HepG2 (cell line): ENCODE data around the gene APOBEC3H. TPM values are rescaled to one million over a fixed set of nuclear protein-coding genes. Genes with fewer than 3 reads are reported as not detected.
A peak's percentile ranks its signal among the peaks of the same experiment; 100 is the strongest.

ENCODE experiments used
- CBFB ChIP-seq: sonication (generic); formaldehyde crosslinking; IDR thresholded peaks from 2 replicates; pipeline ENCODE4 v1.4.0; 2020; ENCODE audit warnings: missing genetic modification reagents
- DNMT3B ChIP-seq: conservative IDR thresholded peaks from 2 replicates; pipeline ENCODE4 v1.6.1; 2016; ENCODE audit warnings: missing biosample characterization, control low read depth
- ETV5 ChIP-seq: IDR thresholded peaks from 2 replicates; pipeline ENCODE4 v1.6.1; 2018; ENCODE audit warnings: missing biosample characterization, missing genetic modification reagents, inconsistent platforms, borderline replicate concordance
- HNRNPLL ChIP-seq: fragments of 200-400 bp; formaldehyde crosslinking; IDR thresholded peaks from 2 replicates; pipeline ENCODE4 v1.6.1; 2017; ENCODE audit warnings: mild to moderate bottlenecking, low read depth, low read length; ENCODE audit not compliant: poor library complexity, severe bottlenecking
- KDM2A ChIP-seq: sonication (generic); formaldehyde crosslinking; IDR thresholded peaks from 2 replicates; pipeline ENCODE4 v1.4.0; 2020; ENCODE audit warnings: low read depth, missing genetic modification reagents, borderline replicate concordance
- KDM6A ChIP-seq: IDR thresholded peaks from 2 replicates; pipeline ENCODE4 v1.6.1; 2016; ENCODE audit warnings: low read depth
- MBD4 ChIP-seq: IDR thresholded peaks from 2 replicates; pipeline ENCODE4 v1.6.1; 2012; ENCODE audit warnings: low read length, inconsistent platforms, borderline replicate concordance
- MYC ChIP-seq: sonication (generic); formaldehyde crosslinking; IDR thresholded peaks from 2 replicates; pipeline ENCODE4 v1.9.0; 2021; ENCODE audit warnings: missing genetic modification reagents, borderline replicate concordance
- RAD51 ChIP-seq: fragments of 450-650 bp; IDR thresholded peaks from 2 replicates; pipeline ENCODE4 v1.6.1; 2016; ENCODE audit warnings: borderline replicate concordance
- SIX4 ChIP-seq: sonication (generic); formaldehyde crosslinking; IDR thresholded peaks from 2 replicates; pipeline ENCODE4 v1.4.0; 2020; ENCODE audit warnings: missing genetic modification reagents
- SOX6 ChIP-seq, 2 experiments: fragments of 450-650 bp in 1 of 2; sonication (generic) in 1 of 2; formaldehyde crosslinking in 1 of 2; IDR thresholded peaks; 2 replicates each; pipeline versions ENCODE4 v1.4.0 to v1.6.1; 2017 to 2020; ENCODE audit warnings: antibody characterized with exemption in 1 of 2, mild to moderate bottlenecking in 1 of 2, missing genetic modification reagents in 1 of 2
- ZBTB43 ChIP-seq: sonication (generic); formaldehyde crosslinking; conservative IDR thresholded peaks from 2 replicates; pipeline ENCODE4 v1.4.0; 2020; ENCODE audit warnings: missing genetic modification reagents
- ZMYM2 ChIP-seq: sonication (generic); formaldehyde crosslinking; IDR thresholded peaks from 2 replicates; pipeline ENCODE4 v1.8.0; 2022; ENCODE audit warnings: mild to moderate bottlenecking, missing genetic modification reagents
- ZNF10 ChIP-seq: sonication (generic); formaldehyde crosslinking; IDR thresholded peaks from 2 replicates; pipeline ENCODE4 v1.4.0; 2020; ENCODE audit warnings: mild to moderate bottlenecking, low read depth, missing genetic modification reagents, borderline replicate concordance
- ZNF224 ChIP-seq: sonication (generic); formaldehyde crosslinking; IDR thresholded peaks from 2 replicates; pipeline ENCODE4 v1.5.0; 2020; ENCODE audit warnings: mild to moderate bottlenecking, missing genetic modification reagents
- ZNF274 ChIP-seq: sonication (generic); formaldehyde crosslinking; IDR thresholded peaks from 2 replicates; pipeline ENCODE4 v1.5.1; 2020; ENCODE audit warnings: mild to moderate bottlenecking, missing genetic modification reagents
- ZNF335 ChIP-seq: sonication (generic); formaldehyde crosslinking; IDR thresholded peaks from 2 replicates; pipeline ENCODE4 v1.4.0; 2020; ENCODE audit warnings: missing genetic modification reagents
- ZNF430 ChIP-seq: sonication (generic); formaldehyde crosslinking; IDR thresholded peaks from 2 replicates; pipeline ENCODE4 v1.9.0; 2021; ENCODE audit warnings: mild to moderate bottlenecking, missing genetic modification reagents
- ZNF501 ChIP-seq: sonication (generic); formaldehyde crosslinking; IDR thresholded peaks from 2 replicates; pipeline ENCODE4 v1.5.1; 2020; ENCODE audit warnings: mild to moderate bottlenecking, moderate library complexity, missing genetic modification reagents
- ZNF547 ChIP-seq: sonication (generic); formaldehyde crosslinking; IDR thresholded peaks from 2 replicates; pipeline ENCODE4 v1.5.1; 2020; ENCODE audit warnings: mild to moderate bottlenecking, missing genetic modification reagents
- ZNF562 ChIP-seq: sonication (generic); formaldehyde crosslinking; IDR thresholded peaks from 2 replicates; pipeline ENCODE4 v1.8.0; 2022; ENCODE audit warnings: missing genetic modification reagents, borderline replicate concordance
- ZNF792 ChIP-seq: IDR thresholded peaks from 2 replicates; pipeline ENCODE4 v1.6.1; 2016
- ZNF883 ChIP-seq: sonication (generic); formaldehyde crosslinking; IDR thresholded peaks from 2 replicates; pipeline ENCODE4 v1.5.1; 2020; ENCODE audit warnings: mild to moderate bottlenecking, missing genetic modification reagents; ENCODE audit errors: not compliant biosample characterization
- ZSCAN29 ChIP-seq: sonication (generic); formaldehyde crosslinking; conservative IDR thresholded peaks from 2 replicates; pipeline ENCODE4 v1.4.0; 2020; ENCODE audit warnings: mild to moderate bottlenecking, missing genetic modification reagents
- polyA plus RNA-seq, 8 experiments: library from polyadenylated mRNA; depleted of rRNA in 3 of 8; stranded (reverse) in 7 of 8; unstranded in 1 of 8; fragments of >200 nt; fragmentation: Illumina TruSeq in 4 of 8; extraction: Trizol in 4 of 8; gene quantifications; 2 replicates each; pipeline versions ENCODE4 v1.2.1 to v1.2.3, GENCODE V29; 2011 to 2016; ENCODE audit warnings: low read depth in 4 of 8, missing spikeins in 1 of 8, mixed read lengths in 1 of 8; ENCODE audit not compliant: insufficient read depth in 1 of 8
- total RNA-seq, 5 experiments: library from RNA; depleted of rRNA; stranded (reverse); fragments of >200 nt; fragmentation: Illumina TruSeq; extraction: Trizol; gene quantifications; 2 replicates each; pipeline ENCODE4 v1.2.3, GENCODE V29; 2016; ENCODE audit warnings: low read depth in 1 of 5
- TF ChIP-seq, protein P1 (sequence below): sonication (generic); formaldehyde crosslinking; IDR thresholded peaks from 2 replicates; pipeline ENCODE4 v1.4.0; 2020; ENCODE audit warnings: missing genetic modification reagents, borderline replicate concordance
- TF ChIP-seq, protein P2 (sequence below): sonication (generic); formaldehyde crosslinking; IDR thresholded peaks from 2 replicates; pipeline ENCODE4 v1.9.0; 2022; ENCODE audit warnings: missing genetic modification reagents, mild to moderate bottlenecking, borderline replicate concordance

APOBEC3H gene
- total and polyA plus RNA-seq, 2 of the 13 experiments (the other 11 are each of a cell fraction or from before 2014, with no cell fraction given): 0.18 to 0.31 TPM

GRCh38 chr22:39152511-39153219 is 55.6 kb downstream of the APOBEC3H start, which contains the start of gene CBX7 (continued):
- no peak for TF ChIP-seq SIX4 (CRISPR knock-in tag)
- TF ChIP-seq ZNF562 (CRISPR knock-in tag): no peak
- TF ChIP-seq ZNF224 (CRISPR knock-in tag): no peak
- TF ChIP-seq, protein P1, sequence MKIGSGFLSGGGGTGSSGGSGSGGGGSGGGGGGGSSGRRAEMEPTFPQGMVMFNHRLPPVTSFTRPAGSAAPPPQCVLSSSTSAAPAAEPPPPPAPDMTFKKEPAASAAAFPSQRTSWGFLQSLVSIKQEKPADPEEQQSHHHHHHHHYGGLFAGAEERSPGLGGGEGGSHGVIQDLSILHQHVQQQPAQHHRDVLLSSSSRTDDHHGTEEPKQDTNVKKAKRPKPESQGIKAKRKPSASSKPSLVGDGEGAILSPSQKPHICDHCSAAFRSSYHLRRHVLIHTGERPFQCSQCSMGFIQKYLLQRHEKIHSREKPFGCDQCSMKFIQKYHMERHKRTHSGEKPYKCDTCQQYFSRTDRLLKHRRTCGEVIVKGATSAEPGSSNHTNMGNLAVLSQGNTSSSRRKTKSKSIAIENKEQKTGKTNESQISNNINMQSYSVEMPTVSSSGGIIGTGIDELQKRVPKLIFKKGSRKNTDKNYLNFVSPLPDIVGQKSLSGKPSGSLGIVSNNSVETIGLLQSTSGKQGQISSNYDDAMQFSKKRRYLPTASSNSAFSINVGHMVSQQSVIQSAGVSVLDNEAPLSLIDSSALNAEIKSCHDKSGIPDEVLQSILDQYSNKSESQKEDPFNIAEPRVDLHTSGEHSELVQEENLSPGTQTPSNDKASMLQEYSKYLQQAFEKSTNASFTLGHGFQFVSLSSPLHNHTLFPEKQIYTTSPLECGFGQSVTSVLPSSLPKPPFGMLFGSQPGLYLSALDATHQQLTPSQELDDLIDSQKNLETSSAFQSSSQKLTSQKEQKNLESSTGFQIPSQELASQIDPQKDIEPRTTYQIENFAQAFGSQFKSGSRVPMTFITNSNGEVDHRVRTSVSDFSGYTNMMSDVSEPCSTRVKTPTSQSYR (CRISPR knock-in tag): peak; percentile 35; the same call in 1 of the 2 replicates
- TF ChIP-seq ZSCAN29 (CRISPR knock-in tag): no peak
- TF ChIP-seq CBFB (CRISPR knock-in tag): no peak
- no peak for TF ChIP-seq ZNF10 (CRISPR knock-in tag)
- peak; percentile 59 for TF ChIP-seq HNRNPLL
- TF ChIP-seq ZNF430 (CRISPR knock-in tag): no peak
- no peak for TF ChIP-seq SOX6 (IDR thresholded peaks at IDR 0.05)
- no peak; the same call in 1 of the 2 replicates for TF ChIP-seq SOX6 (CRISPR knock-in tag; IDR thresholded peaks at IDR 0.05)
- peak; percentile 50; the same call in 1 of the 2 replicates for TF ChIP-seq ZNF501
- peak; percentile 62; the same call in 1 of the 2 replicates for TF ChIP-seq ZNF547 (CRISPR knock-in tag)
- TF ChIP-seq ZNF792 (CRISPR knock-in tag): no peak
- 0 out of 2 replicates have a peak, but pooled peaks have one; percentile 19 for TF ChIP-seq ETV5 (CRISPR knock-in tag)
- peak; percentile 10 for TF ChIP-seq MYC (CRISPR knock-in tag)
- no peak; the same call in 1 of the 2 replicates for TF ChIP-seq KDM2A (CRISPR knock-in tag)
- no peak for TF ChIP-seq ZNF335 (CRISPR knock-in tag)
- TF ChIP-seq KDM6A (CRISPR knock-in tag): no peak
- no peak for TF ChIP-seq ZBTB43 (CRISPR knock-in tag)
- TF ChIP-seq RAD51: no peak
- TF ChIP-seq MBD4: no peak
- TF ChIP-seq ZNF274 (CRISPR knock-in tag): 0 out of 2 replicates have a peak, but pooled peaks have one; percentile 42
- TF ChIP-seq ZNF883 (CRISPR knock-in tag): peak; percentile 66
- TF ChIP-seq, protein P2, sequence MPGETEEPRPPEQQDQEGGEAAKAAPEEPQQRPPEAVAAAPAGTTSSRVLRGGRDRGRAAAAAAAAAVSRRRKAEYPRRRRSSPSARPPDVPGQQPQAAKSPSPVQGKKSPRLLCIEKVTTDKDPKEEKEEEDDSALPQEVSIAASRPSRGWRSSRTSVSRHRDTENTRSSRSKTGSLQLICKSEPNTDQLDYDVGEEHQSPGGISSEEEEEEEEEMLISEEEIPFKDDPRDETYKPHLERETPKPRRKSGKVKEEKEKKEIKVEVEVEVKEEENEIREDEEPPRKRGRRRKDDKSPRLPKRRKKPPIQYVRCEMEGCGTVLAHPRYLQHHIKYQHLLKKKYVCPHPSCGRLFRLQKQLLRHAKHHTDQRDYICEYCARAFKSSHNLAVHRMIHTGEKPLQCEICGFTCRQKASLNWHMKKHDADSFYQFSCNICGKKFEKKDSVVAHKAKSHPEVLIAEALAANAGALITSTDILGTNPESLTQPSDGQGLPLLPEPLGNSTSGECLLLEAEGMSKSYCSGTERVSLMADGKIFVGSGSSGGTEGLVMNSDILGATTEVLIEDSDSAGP (CRISPR knock-in tag): peak; percentile 31; the same call in 1 of the 2 replicates
- no peak for TF ChIP-seq ZMYM2 (CRISPR knock-in tag)
- no peak for TF ChIP-seq DNMT3B
